T-helper 2 cell treated with Interferon-gamma antibody and Interleukin-4, amounts not matched to agents 100 ng/mL and 5 ng/mL, for 36 hours (primary cell): ENCODE measurements around the gene PCYT1A. TPM values are rescaled to one million over a fixed set of nuclear protein-coding genes. Genes with fewer than 3 reads are reported as not detected.
"Not testable (repeated sequence)": the region's sequence is repeated elsewhere in the genome, so short reads cannot be mapped to it uniquely, and the experiment has no call there.

Experiments
- intact Hi-C: fragments of 100-400 bp; cut with micrococcal nuclease; formaldehyde crosslinking; loops from one replicate; pipeline ENCODE4 v1.15.1; 2023
- total RNA-seq: library from RNA; stranded (reverse); gene quantifications from 2 replicates; pipeline ENCODE4 v1.2.3, GENCODE V29; 2022

Gene PCYT1A
- total RNA-seq, 1 donor from 2014 or later: 77.1 TPM

- intact Hi-C loops: no loop called here
Measured at GRCh38 chr3:196216089-196216564, 71.4 kb downstream of the PCYT1A start, which contains the start of gene SLC51A. SLC51A (plus strand) TSS chr3:196216534; CDS start chr3:196216713, 179 bp downstream.

GRCh38 chr3:196215493-196216020, 72.0 kb downstream of the PCYT1A start:
- intact Hi-C loops: no loop called here

GRCh38 chr3:196214783-196215441, 72.6 kb downstream of the PCYT1A start:
- intact Hi-C loops: no loop called here

GRCh38 chr3:196210673-196211556, 76.6 kb downstream of the PCYT1A start, which contains the start of gene ZDHHC19:
ZDHHC19 (minus strand) TSS chr3:196211400; CDS start chr3:196211315, 85 bp downstream.
- intact Hi-C loops: no loop called here

- intact Hi-C loops: not testable (repeated sequence)
Measured at GRCh38 chr3:196209944-196210672, 77.4 kb downstream of the PCYT1A start.

- intact Hi-C loops: no loop called here
Measured at GRCh38 chr3:196208942-196209695, 78.4 kb downstream of the PCYT1A start.

- intact Hi-C loops: no loop called here
Measured at GRCh38 chr3:196207833-196208607, 79.5 kb downstream of the PCYT1A start.

GRCh38 chr3:196207159-196207832, 80.2 kb downstream of the PCYT1A start:
- intact Hi-C loops: no loop called here

- intact Hi-C loops: not testable (repeated sequence)
Measured at GRCh38 chr3:196205442-196206205, 81.9 kb downstream of the PCYT1A start.

GRCh38 chr3:196203846-196204245, 83.7 kb downstream of the PCYT1A start:
- intact Hi-C loops: no loop called here

- intact Hi-C loops: no loop called here
Measured at GRCh38 chr3:196202516-196202970, 85.0 kb downstream of the PCYT1A start.

GRCh38 chr3:196198771-196199753, 88.5 kb downstream of the PCYT1A start:
- intact Hi-C loops: loop anchor here (10.0 kb wide), 1 partner anchor 454 kb away; no protein-coding TSS in a partner anchor

GRCh38 chr3:196198081-196198675, 89.3 kb downstream of the PCYT1A start:
- intact Hi-C loops: loop anchor here (10.0 kb wide), 1 partner anchor 453 kb away; no protein-coding TSS in a partner anchor

GRCh38 chr3:196197524-196197923, 90.0 kb downstream of the PCYT1A start:
- intact Hi-C loops: loop anchor here (2.0 to 10.0 kb wide), 2 partner anchors 347 to 453 kb away; no protein-coding TSS in a partner anchor

GRCh38 chr3:196195664-196196265, 91.8 kb downstream of the PCYT1A start:
- intact Hi-C loops: loop anchor here (1.0 to 10.0 kb wide), 3 partner anchors 122 to 451 kb away; no protein-coding TSS in a partner anchor

GRCh38 chr3:196194542-196194915, 93.0 kb downstream of the PCYT1A start:
- intact Hi-C loops: loop anchor here (10.0 kb wide), 1 partner anchor 450 kb away; no protein-coding TSS in a partner anchor
